HG02870 (cell line): Measurements from ENCODE around the gene RPL15.

Source experiments
- ATAC-seq: cut with Tn5 transposase; IDR thresholded peaks from one replicate; pipeline ENCODE4 v1.9.1; 2021; ENCODE audit warnings: mild to moderate bottlenecking, moderate library complexity; ENCODE audit not compliant: unreplicated experiment

The RPL15 gene

GRCh38 chr3:23959135-23959900, 42.4 kb downstream of the RPL15 start:
- ATAC-seq: no peak

GRCh38 chr3:23960649-23961048, 43.7 kb downstream of the RPL15 start:
- ATAC-seq: no peak

DNA sequence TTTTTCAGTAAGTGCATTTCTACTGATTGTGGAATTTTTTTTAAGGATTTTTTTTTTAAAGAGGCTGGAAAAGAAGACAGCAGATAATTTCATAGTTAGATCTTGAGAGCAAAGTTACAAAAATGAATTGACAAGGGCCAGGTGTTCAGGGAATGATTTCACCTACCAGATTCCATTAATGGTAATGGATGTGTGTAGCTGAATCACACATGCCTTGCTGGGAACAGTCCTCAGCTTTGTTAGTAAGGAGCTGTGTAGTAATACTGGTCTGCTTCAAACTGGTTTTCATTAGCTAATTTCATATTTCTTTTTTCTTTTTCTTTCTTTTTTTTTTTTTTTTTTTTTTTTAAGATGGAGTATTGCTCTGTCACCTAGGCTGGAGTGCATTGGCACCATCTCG, 44.1 kb downstream of the RPL15 start:
- ATAC-seq: no peak

DNA sequence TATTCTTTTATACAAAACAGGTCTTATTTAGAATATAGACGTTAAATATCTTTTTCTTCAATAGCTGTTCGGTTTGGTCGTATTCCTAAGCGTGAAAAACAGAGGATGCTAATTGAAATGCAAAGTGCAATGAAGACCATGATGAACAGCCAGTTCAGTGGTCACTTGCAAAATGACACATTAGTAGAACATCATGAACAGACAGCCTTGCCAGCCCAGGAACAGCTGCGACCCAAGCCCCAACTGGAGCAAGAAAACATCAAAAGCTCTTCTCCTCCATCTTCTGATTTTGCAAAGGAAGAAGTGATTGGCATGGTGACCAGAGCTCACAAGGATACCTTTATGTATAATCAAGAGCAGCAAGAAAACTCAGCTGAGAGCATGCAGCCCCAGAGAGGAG, 45.0 kb downstream of the RPL15 start:
- ATAC-seq: no peak

DNA sequence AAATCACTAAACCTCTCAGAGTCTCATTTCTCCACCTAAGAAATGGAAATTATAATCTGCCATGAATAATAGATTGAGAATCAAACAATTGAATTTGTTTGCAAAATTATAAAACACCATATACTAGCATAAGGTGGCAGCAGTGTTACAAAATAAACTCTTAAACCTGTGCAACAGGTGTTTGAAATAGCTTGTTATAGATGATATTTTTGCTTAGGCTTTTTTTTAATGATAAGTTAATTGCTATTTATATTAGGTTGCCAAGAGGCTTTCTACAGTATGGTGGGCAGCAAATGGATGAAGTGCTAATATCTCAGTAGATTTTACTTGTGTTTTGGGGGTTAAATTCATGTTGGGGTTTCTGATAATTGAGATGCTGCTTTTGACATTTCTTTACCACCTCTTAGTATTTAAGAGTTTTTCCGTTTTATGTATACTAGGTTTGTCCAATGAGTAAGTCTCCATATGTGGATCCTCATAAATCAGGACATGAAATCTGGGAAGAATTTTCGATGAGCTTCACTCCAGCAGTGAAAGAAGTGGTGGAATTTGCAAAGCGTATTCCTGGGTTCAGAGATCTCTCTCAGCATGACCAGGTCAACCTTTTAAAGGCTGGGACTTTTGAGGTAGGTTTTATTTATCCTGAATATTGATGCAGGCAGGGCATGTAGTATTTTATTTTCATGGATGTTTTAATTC, 47.8 kb downstream of the RPL15 start:
- ATAC-seq: no peak

- ATAC-seq: no peak
Measured at GRCh38 chr3:23966328-23966727, 49.4 kb downstream of the RPL15 start.

- no peak for ATAC-seq
Measured at GRCh38 chr3:23968463-23969184, 51.7 kb downstream of the RPL15 start.

GRCh38 chr3:23969393-23969792, 52.5 kb downstream of the RPL15 start:
- ATAC-seq: no peak
